Neural cell (in vitro differentiated cells): ENCODE data around the gene GPR17. TPM values are rescaled to one million over a fixed set of nuclear protein-coding genes. Genes with fewer than 3 reads are reported as not detected.

Source experiments
- H2AFZ ChIP-seq: fragments of 200-600, 300-800 bp; sonication (generic), shearing (Covaris generic); 2 replicates; pipeline ENCODE4 v1.6.0; 2014; ENCODE audit warnings: low read depth, mild to moderate bottlenecking, antibody characterized with exemption, low read length, moderate library complexity
- H3F3A ChIP-seq: fragments of 200-600 bp; shearing (Covaris generic); 2 replicates; pipeline ENCODE4 v1.6.1; 2016; ENCODE audit warnings: mild to moderate bottlenecking, moderate library complexity, mixed read lengths, antibody characterized with exemption, low read length; ENCODE audit not compliant: insufficient read depth, poor library complexity, severe bottlenecking
- H3K27ac ChIP-seq: fragments of 200-600, 300-800 bp; sonication (generic), shearing (Covaris generic); 2 replicates; pipeline ENCODE4 v1.5.1; 2014; ENCODE audit warnings: mild to moderate bottlenecking, low read length, moderate library complexity
- H3K27me3 ChIP-seq: fragments of 300-800, 200-600 bp; sonication (generic), shearing (Covaris generic); 2 replicates; pipeline ENCODE4 v1.6.0; 2014; ENCODE audit warnings: mild to moderate bottlenecking, low read depth, low read length, moderate library complexity; ENCODE audit not compliant: insufficient read depth
- H3K36me3 ChIP-seq: fragments of 300-800, 200-600 bp; sonication (generic), shearing (Covaris generic); 2 replicates; pipeline ENCODE4 v1.5.1; 2014; ENCODE audit warnings: mild to moderate bottlenecking, antibody characterized with exemption, low read length, moderate library complexity; ENCODE audit not compliant: insufficient read depth
- H3K4me2 ChIP-seq: fragments of 300-800, 200-600 bp; sonication (generic), shearing (Covaris generic); 2 replicates; pipeline ENCODE4 v1.6.0; 2014; ENCODE audit warnings: mild to moderate bottlenecking, low read length
- H3K4me3 ChIP-seq: fragments of 300-800, 200-600 bp; sonication (generic), shearing (Covaris generic); 2 replicates; pipeline ENCODE4 v1.5.1; 2014; ENCODE audit warnings: mild to moderate bottlenecking, low read length, moderate library complexity
- H3K79me2 ChIP-seq: fragments of 200-600 bp; shearing (Covaris generic); replicated peaks from 2 replicates; pipeline ENCODE4 v1.6.0; 2014; ENCODE audit warnings: mild to moderate bottlenecking, low read length, moderate library complexity; ENCODE audit not compliant: insufficient read depth
- H3K9ac ChIP-seq: fragments of 300-800, 200-600 bp; sonication (generic), shearing (Covaris generic); 2 replicates; pipeline ENCODE4 v1.6.1; 2016; ENCODE audit warnings: mild to moderate bottlenecking, low read length, mixed read lengths
- H3K9me2 ChIP-seq: fragments of 200-600 bp; shearing (Covaris generic); 2 replicates; pipeline ENCODE4 v1.6.1; 2016; ENCODE audit warnings: mild to moderate bottlenecking, low read length, mixed read lengths; ENCODE audit not compliant: insufficient read depth
- H3K9me3 ChIP-seq: fragments of 200-600, 300-800 bp; sonication (generic), shearing (Covaris generic); 2 replicates; pipeline ENCODE4 v1.6.1; 2016; ENCODE audit warnings: mild to moderate bottlenecking, mixed run types, low read length, moderate library complexity, mixed read lengths
- H4K20me1 ChIP-seq: fragments of 200-600 bp; shearing (Covaris generic); 2 replicates; pipeline ENCODE4 v1.6.1; 2016; ENCODE audit warnings: mild to moderate bottlenecking, mixed run types; ENCODE audit not compliant: insufficient read depth
- EP300 ChIP-seq: fragments of 450-650 bp; conservative IDR thresholded peaks from 2 replicates; pipeline ENCODE4 v1.6.1; 2014; ENCODE audit warnings: antibody characterized with exemption, mild to moderate bottlenecking, moderate library complexity; ENCODE audit not compliant: poor library complexity, severe bottlenecking
- EZH2 ChIP-seq: fragments of 200-600, 300-800 bp; shearing (Covaris generic), sonication (generic); IDR thresholded peaks from 2 replicates; pipeline ENCODE4 v1.6.1; 2014; ENCODE audit warnings: antibody characterized with exemption, low read length, borderline replicate concordance, mild to moderate bottlenecking; ENCODE audit not compliant: insufficient read depth, poor library complexity, severe bottlenecking
- MXI1 ChIP-seq: fragments of 450-650 bp; conservative IDR thresholded peaks from 2 replicates; pipeline ENCODE4 v1.6.1; 2014; ENCODE audit warnings: antibody characterized with exemption, mild to moderate bottlenecking; ENCODE audit not compliant: poor library complexity, severe bottlenecking
- POLR2AphosphoS5 ChIP-seq: IDR thresholded peaks from 2 replicates; pipeline ENCODE4 v1.6.1; 2012
- RAD21 ChIP-seq: fragments of 450-650 bp; conservative IDR thresholded peaks from 2 replicates; pipeline ENCODE4 v1.6.1; 2014; ENCODE audit warnings: antibody characterized with exemption, mild to moderate bottlenecking, moderate library complexity
- SMC3 ChIP-seq: fragments of 450-650 bp; conservative IDR thresholded peaks from 2 replicates; pipeline ENCODE4 v1.6.1; 2014; ENCODE audit warnings: antibody characterized with exemption, mild to moderate bottlenecking, moderate library complexity; ENCODE audit not compliant: poor library complexity
- TAF1 ChIP-seq: IDR thresholded peaks from 2 replicates; pipeline ENCODE4 v1.6.1; 2012; ENCODE audit warnings: low read depth
- polyA plus RNA-seq: library from polyadenylated mRNA; depleted of rRNA; stranded (reverse); fragments of >200 nt; gene quantifications from 2 replicates; pipeline ENCODE4 v1.2.3, GENCODE V29; 2014
- TF ChIP-seq, protein P1 (sequence below): fragments of 450-650 bp; IDR thresholded peaks from 2 replicates; pipeline ENCODE4 v1.5.1; 2014; ENCODE audit warnings: antibody characterized with exemption, mild to moderate bottlenecking, moderate library complexity; ENCODE audit not compliant: poor library complexity, severe bottlenecking
- TF ChIP-seq, protein P2 (sequence below): IDR thresholded peaks from 2 replicates; pipeline ENCODE4 v1.6.1; 2012; ENCODE audit warnings: borderline replicate concordance

GPR17 gene
- polyA plus RNA-seq, 1 donor from 2014 or later, result not detected

GRCh38 chr2:127625572-127625951, 20.4 kb upstream of the GPR17 start:
- no peaks in the 10 kb centered on the region for H4K20me1 ChIP-seq
- no peaks in the 10 kb centered on the region for H3K27me3 ChIP-seq
- H3K9me3 ChIP-seq, result no peaks in the 10 kb centered on the region
- H3K9me2 ChIP-seq, result no peaks in the 10 kb centered on the region
- no peak overlapping the region for H3K27ac ChIP-seq
- H3K79me2 ChIP-seq, result no peaks in the 10 kb centered on the region
- H2AFZ ChIP-seq, result no peak overlapping the region
- TF ChIP-seq SMC3, result no peak
- TF ChIP-seq EZH2, result no peak
- TF ChIP-seq MXI1, result no peak
- TF ChIP-seq, protein P1, sequence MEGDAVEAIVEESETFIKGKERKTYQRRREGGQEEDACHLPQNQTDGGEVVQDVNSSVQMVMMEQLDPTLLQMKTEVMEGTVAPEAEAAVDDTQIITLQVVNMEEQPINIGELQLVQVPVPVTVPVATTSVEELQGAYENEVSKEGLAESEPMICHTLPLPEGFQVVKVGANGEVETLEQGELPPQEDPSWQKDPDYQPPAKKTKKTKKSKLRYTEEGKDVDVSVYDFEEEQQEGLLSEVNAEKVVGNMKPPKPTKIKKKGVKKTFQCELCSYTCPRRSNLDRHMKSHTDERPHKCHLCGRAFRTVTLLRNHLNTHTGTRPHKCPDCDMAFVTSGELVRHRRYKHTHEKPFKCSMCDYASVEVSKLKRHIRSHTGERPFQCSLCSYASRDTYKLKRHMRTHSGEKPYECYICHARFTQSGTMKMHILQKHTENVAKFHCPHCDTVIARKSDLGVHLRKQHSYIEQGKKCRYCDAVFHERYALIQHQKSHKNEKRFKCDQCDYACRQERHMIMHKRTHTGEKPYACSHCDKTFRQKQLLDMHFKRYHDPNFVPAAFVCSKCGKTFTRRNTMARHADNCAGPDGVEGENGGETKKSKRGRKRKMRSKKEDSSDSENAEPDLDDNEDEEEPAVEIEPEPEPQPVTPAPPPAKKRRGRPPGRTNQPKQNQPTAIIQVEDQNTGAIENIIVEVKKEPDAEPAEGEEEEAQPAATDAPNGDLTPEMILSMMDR, result no peak
- TF ChIP-seq POLR2AphosphoS5, result no peak
- no peak for TF ChIP-seq TAF1
- TF ChIP-seq, protein P2, sequence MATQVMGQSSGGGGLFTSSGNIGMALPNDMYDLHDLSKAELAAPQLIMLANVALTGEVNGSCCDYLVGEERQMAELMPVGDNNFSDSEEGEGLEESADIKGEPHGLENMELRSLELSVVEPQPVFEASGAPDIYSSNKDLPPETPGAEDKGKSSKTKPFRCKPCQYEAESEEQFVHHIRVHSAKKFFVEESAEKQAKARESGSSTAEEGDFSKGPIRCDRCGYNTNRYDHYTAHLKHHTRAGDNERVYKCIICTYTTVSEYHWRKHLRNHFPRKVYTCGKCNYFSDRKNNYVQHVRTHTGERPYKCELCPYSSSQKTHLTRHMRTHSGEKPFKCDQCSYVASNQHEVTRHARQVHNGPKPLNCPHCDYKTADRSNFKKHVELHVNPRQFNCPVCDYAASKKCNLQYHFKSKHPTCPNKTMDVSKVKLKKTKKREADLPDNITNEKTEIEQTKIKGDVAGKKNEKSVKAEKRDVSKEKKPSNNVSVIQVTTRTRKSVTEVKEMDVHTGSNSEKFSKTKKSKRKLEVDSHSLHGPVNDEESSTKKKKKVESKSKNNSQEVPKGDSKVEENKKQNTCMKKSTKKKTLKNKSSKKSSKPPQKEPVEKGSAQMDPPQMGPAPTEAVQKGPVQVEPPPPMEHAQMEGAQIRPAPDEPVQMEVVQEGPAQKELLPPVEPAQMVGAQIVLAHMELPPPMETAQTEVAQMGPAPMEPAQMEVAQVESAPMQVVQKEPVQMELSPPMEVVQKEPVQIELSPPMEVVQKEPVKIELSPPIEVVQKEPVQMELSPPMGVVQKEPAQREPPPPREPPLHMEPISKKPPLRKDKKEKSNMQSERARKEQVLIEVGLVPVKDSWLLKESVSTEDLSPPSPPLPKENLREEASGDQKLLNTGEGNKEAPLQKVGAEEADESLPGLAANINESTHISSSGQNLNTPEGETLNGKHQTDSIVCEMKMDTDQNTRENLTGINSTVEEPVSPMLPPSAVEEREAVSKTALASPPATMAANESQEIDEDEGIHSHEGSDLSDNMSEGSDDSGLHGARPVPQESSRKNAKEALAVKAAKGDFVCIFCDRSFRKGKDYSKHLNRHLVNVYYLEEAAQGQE, result no peak
- no peak for TF ChIP-seq EP300
- no peak for TF ChIP-seq RAD21
- no peak overlapping the region for H3K4me3 ChIP-seq
- no peak overlapping the region for H3K4me2 ChIP-seq
- no peaks in the 10 kb centered on the region for H3K36me3 ChIP-seq
- H3K9ac ChIP-seq, result no peak overlapping the region
- H3F3A ChIP-seq, result no peaks in the 10 kb centered on the region

DNA sequence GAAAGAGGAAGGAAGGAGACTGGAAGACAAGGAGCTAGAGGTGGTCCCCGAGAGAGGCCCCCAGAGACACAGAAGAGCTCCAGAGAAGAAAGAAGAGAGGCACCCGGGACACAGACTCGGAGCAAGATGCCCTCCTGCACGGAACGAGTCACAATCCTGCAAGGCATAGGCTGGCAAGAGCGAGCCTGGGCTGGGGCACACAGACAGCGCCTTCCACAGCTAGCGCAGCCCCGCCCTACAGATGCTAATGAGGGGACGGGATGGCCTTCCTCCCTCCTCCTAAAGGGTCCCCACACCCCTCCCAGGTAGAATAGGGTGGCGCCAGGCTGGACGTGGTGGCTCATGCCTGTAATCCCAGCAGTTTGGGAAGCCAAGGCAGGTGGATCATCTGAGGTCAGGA, 19.8 kb upstream of the GPR17 start:
- TF ChIP-seq TAF1 (no peak), EP300 (no peak), EZH2 (no peak), SMC3 (no peak), POLR2AphosphoS5 (no peak), MXI1 (no peak), RAD21 (no peak)
- TF ChIP-seq, protein P2, result no peak
- TF ChIP-seq, protein P1, result no peak
- no peaks in the 10 kb centered on the region for H3K36me3 ChIP-seq
- no peak overlapping the region for H2AFZ ChIP-seq
- no peaks in the 10 kb centered on the region for H3K79me2 ChIP-seq
- H3K9ac ChIP-seq, result no peak overlapping the region
- no peak overlapping the region for H3K27ac ChIP-seq
- H3K27me3 ChIP-seq, result no peaks in the 10 kb centered on the region
- H3K9me3 ChIP-seq, result no peaks in the 10 kb centered on the region
- H3K4me3 ChIP-seq, result no peak overlapping the region
- H3F3A ChIP-seq, result no peaks in the 10 kb centered on the region
- no peak overlapping the region for H3K4me2 ChIP-seq
- H3K9me2 ChIP-seq, result no peaks in the 10 kb centered on the region
- no peaks in the 10 kb centered on the region for H4K20me1 ChIP-seq
